NT2/D1 (cell line): ENCODE results near the gene NFASC.

Source experiments
- SUZ12 ChIP-seq: IDR thresholded peaks from 2 replicates; pipeline ENCODE4 v1.6.1; 2011; ENCODE audit not compliant: insufficient read length, insufficient read depth; ENCODE audit errors: extremely low read depth
- YY1 ChIP-seq: IDR thresholded peaks from 2 replicates; pipeline ENCODE4 v1.6.1; 2011; ENCODE audit not compliant: insufficient read length, insufficient read depth

DNA sequence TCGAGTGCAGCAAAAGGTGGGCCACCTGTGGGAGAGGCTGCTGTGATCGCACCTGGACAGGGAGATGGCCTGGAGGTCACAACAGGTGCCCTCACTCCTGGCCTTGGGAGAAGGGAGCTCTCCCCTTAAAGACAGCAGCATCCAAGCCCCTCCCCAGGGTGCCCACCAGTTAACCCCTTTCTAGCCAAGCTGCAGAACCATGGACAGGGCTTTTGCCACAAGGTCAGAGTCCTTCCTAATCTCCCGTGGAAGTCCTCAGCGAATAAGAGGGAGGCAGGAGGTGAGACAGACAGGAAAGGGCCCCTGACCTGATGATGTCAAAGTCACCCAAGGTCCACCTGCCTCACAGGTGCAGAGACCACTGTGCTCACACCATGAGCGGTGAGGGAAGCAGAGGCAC lies 174.1 kb downstream of the NFASC start:
- TF ChIP-seq SUZ12 (no peak), YY1 (no peak)
